ENCODE data around the gene UIMC1.

- TF ChIP-seq, protein P1, sequence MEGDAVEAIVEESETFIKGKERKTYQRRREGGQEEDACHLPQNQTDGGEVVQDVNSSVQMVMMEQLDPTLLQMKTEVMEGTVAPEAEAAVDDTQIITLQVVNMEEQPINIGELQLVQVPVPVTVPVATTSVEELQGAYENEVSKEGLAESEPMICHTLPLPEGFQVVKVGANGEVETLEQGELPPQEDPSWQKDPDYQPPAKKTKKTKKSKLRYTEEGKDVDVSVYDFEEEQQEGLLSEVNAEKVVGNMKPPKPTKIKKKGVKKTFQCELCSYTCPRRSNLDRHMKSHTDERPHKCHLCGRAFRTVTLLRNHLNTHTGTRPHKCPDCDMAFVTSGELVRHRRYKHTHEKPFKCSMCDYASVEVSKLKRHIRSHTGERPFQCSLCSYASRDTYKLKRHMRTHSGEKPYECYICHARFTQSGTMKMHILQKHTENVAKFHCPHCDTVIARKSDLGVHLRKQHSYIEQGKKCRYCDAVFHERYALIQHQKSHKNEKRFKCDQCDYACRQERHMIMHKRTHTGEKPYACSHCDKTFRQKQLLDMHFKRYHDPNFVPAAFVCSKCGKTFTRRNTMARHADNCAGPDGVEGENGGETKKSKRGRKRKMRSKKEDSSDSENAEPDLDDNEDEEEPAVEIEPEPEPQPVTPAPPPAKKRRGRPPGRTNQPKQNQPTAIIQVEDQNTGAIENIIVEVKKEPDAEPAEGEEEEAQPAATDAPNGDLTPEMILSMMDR (IDR thresholded peaks at IDR 0.05), result no peak
- TF ChIP-seq EP300 (IDR thresholded peaks at IDR 0.05), result no peak
- no peak for TF ChIP-seq POLR2A (IDR thresholded peaks at IDR 0.05)
Observed at GRCh38 chr5:176873541-176874172, 132.9 kb downstream of the UIMC1 start.

Data from tibial nerve (tissue), 4 donors.